ENCODE data around the gene EFHC1. TPM values are rescaled to one million over a fixed set of nuclear protein-coding genes. Genes with fewer than 3 reads are reported as not detected.

Gene EFHC1
- total and polyA plus RNA-seq, 2 of the 13 experiments (the other 11 are each of a cell fraction or from before 2014, with no cell fraction given): 23.4 to 29.5 TPM

DNA sequence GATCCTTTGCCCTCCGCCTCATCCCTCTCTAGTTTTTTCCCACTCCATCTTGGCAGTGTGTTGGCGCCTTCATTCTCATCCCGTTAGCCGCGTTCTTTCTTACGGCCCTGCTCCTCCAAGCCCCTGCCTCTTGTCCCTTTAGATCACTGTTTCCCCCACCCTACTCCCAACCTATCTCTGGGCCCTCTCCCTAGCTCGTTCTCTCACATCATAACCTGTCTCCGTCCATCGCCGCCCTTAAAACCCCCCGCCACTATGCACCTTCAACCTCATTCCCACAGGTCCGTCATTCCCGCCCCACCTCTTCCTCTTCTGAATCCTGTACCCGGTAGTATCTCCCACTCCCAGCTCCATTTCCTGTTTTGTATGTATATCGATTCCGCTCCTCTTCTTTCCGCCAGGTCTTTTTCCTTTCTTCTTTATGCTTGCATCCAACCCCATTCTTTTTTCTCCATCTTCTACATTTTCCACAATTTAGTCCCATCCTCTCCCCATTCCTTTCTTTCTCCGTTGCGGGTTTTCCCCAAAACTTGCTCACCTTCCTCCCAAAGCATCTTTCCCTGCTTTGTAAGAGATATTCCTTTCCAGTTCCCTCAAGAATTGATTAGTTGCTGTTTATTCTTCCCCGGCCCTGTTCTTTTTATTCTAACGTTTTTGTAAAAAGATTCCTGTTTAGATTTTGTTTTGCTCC is 671 bp downstream of the EFHC1 start (continued):
- no peak for TF ChIP-seq ZNF101 (CRISPR knock-in tag; IDR thresholded peaks at IDR 0.05; ENCODE audit: borderline replicate concordance, low read depth)
- no peak for TF ChIP-seq MTF2 (CRISPR knock-in tag; IDR thresholded peaks at IDR 0.05; ENCODE audit: borderline replicate concordance)

DNA sequence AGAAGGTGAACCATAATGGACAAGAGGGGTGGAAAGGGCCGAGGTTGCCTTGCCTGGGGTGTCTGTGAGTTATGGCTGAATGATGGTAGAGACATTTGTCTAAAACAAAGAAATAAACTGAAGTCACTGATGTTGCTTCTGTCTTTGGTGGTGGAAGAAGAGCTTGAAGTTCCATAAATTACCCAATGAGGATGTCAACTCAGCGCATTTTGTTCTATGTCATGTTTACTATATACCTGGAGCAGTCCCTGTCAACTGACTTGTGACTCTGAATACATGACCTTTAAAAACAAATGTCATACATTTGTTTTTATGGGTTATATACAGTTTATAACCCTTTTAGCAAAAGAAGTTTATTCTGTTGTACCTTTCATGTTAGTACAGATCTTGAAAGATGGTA is 2.0 kb downstream of the EFHC1 start:
- Histone ChIP-seq H2AFZ (ENCODE audit: low read length) (no peak overlapping the region), H3K36me3 (replicated peaks in 1 of 2; ENCODE audit: control insufficient read depth in 1 of 2, insufficient read depth in 2 of 2, low read length in 2 of 2) (no peaks in the 10 kb centered on the region; a peak in 1 of 5 replicates), H4K20me1 (ENCODE audit: insufficient read depth, low read length) (no peaks in the 10 kb centered on the region), H3K27me3 (ENCODE audit: control insufficient read depth in 1 of 2, insufficient read depth in 2 of 2, low read length in 2 of 2) (peaks cover 0 to 4% of the 10 kb centered on the region in 2 experiments; a peak in 1 of 5 replicates), H3K9ac (ENCODE audit: insufficient read depth, low read depth, low read length) (no peak overlapping the region), H3K79me2 (ENCODE audit: insufficient read depth, low read length) (peaks cover 4% of the 10 kb centered on the region), H3K4me2 (ENCODE audit: low read depth, low read length) (no peak overlapping the region), H3K27ac (ENCODE audit: extremely low read length, insufficient read depth, low read length) (no peak overlapping the region), H3K9me3 (ENCODE audit: low read length) (no peaks in the 10 kb centered on the region), H3K4me1 (ENCODE audit: insufficient read depth, low read length) (peaks cover 58% of the 10 kb centered on the region), H3K4me3 (replicated peaks in 1 of 3; ENCODE audit: insufficient read depth in 1 of 3, low read depth in 2 of 3, low read length in 3 of 3) (no peak overlapping the region)
- ATAC-seq (no peak), DNase-seq (ENCODE audit: low spot score) (no peak), FAIRE-seq (no peak)
- in situ Hi-C loops (cut with HindIII; ENCODE audit: extremely low pct_ligation_motif_present, low pct_unique_long_range_greater_than_20kb) (no loop called here), intact Hi-C loops (cut with micrococcal nuclease; ENCODE audit: unreplicated experiment) (loop anchor here (5.0 kb wide), 1 partner anchor 80 kb away; no protein-coding TSS in a partner anchor)
- no TSS peak for BruUV-seq (replicated peaks)
- ChIA-PET POLR2A (no interaction called here), CTCF (ENCODE audit: low intra/inter-chr PET ratio, low total read pairs) (no interaction called here)
- TF ChIP-seq HOXA3 (CRISPR knock-in tag; IDR thresholded peaks at IDR 0.05) (no peak), MAFF (IDR thresholded peaks at IDR 0.05; ENCODE audit: low read depth, low read length) (peak; percentile 61), ZNF782 (CRISPR knock-in tag; IDR thresholded peaks at IDR 0.05; ENCODE audit: borderline replicate concordance) (no peak), MAFK (conservative IDR thresholded peaks at IDR 0.05 in 1 of 2, IDR thresholded peaks at IDR 0.05 in 1 of 2; ENCODE audit: low read length in 2 of 2) (peak; percentile 69 to 79), HDAC2 (CRISPR knock-in tag; IDR thresholded peaks at IDR 0.05) (no peak), RAD21 (CRISPR knock-in tag; IDR thresholded peaks at IDR 0.05) (no peak)
- WGBS (ENCODE audit: low lambda C conversion rate): 96% methylated on average over 2 of the region's 2 CpGs
